GM23338 (cell line): ENCODE data around the gene CCS.

ENCODE experiments used
- CREB1 ChIP-seq: fragments of 250-450 bp; sonication (Bioruptor Pico); IDR thresholded peaks from 2 replicates; pipeline ENCODE4 v1.5.0; 2020; ENCODE audit warnings: low read depth, mild to moderate bottlenecking, moderate library complexity
- CTCF ChIP-seq, 2 experiments: fragments of 200-600 bp in 1 of 2; sonication (generic) in 1 of 2; conservative IDR thresholded peaks; 2 replicates each; pipeline versions ENCODE4 v1.5.1 to v1.6.1; 2016 to 2017; ENCODE audit warnings: antibody characterized with exemption in 2 of 2, low read depth in 2 of 2, mild to moderate bottlenecking in 2 of 2, moderate library complexity in 1 of 2
- EZH2 ChIP-seq: fragments of 200-600 bp; sonication (generic); IDR thresholded peaks from one replicate; pipeline ENCODE4 v1.8.0; 2017; ENCODE audit warnings: antibody characterized with exemption, mild to moderate bottlenecking, low read depth; ENCODE audit not compliant: unreplicated experiment
- POLR2AphosphoS5 ChIP-seq: IDR thresholded peaks from 2 replicates; pipeline ENCODE4 v1.6.1; 2016; ENCODE audit warnings: antibody characterized with exemption, low read depth

GRCh38 chr11:66591175-66591574 is 1.8 kb upstream of the CCS start:
- TF ChIP-seq CREB1 (CRISPR knock-in tag) (no peak), CTCF (conservative IDR thresholded peaks at IDR 0.05; ENCODE audit: low read depth in 2 of 2) (no peak), EZH2 (no peak), POLR2AphosphoS5 (no peak)
